ENCODE measurements around the gene IL17RD. TPM values are rescaled to one million over a fixed set of nuclear protein-coding genes. Genes with fewer than 3 reads are reported as not detected.

Gene IL17RD
- total and polyA plus RNA-seq, 2 experiments from 2014 or later = 10.7 to 104 TPM

GRCh38 chr3:57169872-57170623 is 4.9 kb upstream of the IL17RD start:
- H3K27me3 ChIP-seq (ENCODE audit: insufficient read depth) = no peaks in the 10 kb centered on the region
- H3K4me3 Mint-ChIP-seq = peak overlapping the region; percentile 57
- TF ChIP-seq CTCF (conservative IDR thresholded peaks at IDR 0.05; ENCODE audit: low read depth in 2 of 2) = peak; percentile 85 to 89
- TF ChIP-seq REST (IDR thresholded peaks at IDR 0.05; ENCODE audit: unreplicated experiment) = no peak
- no peak for TF ChIP-seq NANOG (IDR thresholded peaks at IDR 0.05; ENCODE audit: borderline replicate concordance)
- no peak for TF ChIP-seq ETS1 (IDR thresholded peaks at IDR 0.05)
- TF ChIP-seq ZNF114 (CRISPR knock-in tag; IDR thresholded peaks at IDR 0.05) = no peak
- TF ChIP-seq EZH2phosphoT487 (IDR thresholded peaks at IDR 0.05; ENCODE audit: unreplicated experiment) = no peak

GRCh38 chr3:57169108-57169507 is 4.0 kb upstream of the IL17RD start:
- peaks cover 7% of the 10 kb centered on the region for H3K79me2 ChIP-seq (replicated peaks; ENCODE audit: insufficient read depth)
- Mint-ChIP-seq H3K9me3 (no peaks in the 10 kb centered on the region), H3K36me3 (ENCODE audit: low read depth) (no peaks in the 10 kb centered on the region; the same call in 2 of the 3 replicates), H3K4me3 (no peak overlapping the region; the same call in 2 of the 3 replicates), H3K27ac (no peak overlapping the region), H3K4me1 (peaks cover 47% of the 10 kb centered on the region), H3K27me3 (ENCODE audit: insufficient read depth, low read depth, poor library complexity) (peaks cover 26% of the 10 kb centered on the region)
- no peak overlapping the region for H3K4me3 ChIP-seq
- H3K27ac ChIP-seq (ENCODE audit: low read depth) = no peak overlapping the region
- peaks cover 4% of the 10 kb centered on the region; the same call in 1 of the 2 replicates for H3F3A ChIP-seq (replicated peaks; ENCODE audit: low read depth)
- H4K20me1 ChIP-seq (replicated peaks; ENCODE audit: insufficient read depth) = no peaks in the 10 kb centered on the region
- no peaks in the 10 kb centered on the region; the same call in 1 of the 2 replicates for H3K36me3 ChIP-seq (ENCODE audit: insufficient read depth)
- H2AFZ ChIP-seq = no peak overlapping the region
- DNase-seq (ENCODE audit: low spot score) (no peak), ATAC-seq (no peak)
- peaks cover 5% of the 10 kb centered on the region; the same call in 1 of the 2 replicates for H3K27me3 ChIP-seq (ENCODE audit: insufficient read depth)
- H3K9me2 ChIP-seq (ENCODE audit: insufficient read depth) = no peaks in the 10 kb centered on the region
- H3K4me1 ChIP-seq (ENCODE audit: insufficient read depth) = peaks cover 20% of the 10 kb centered on the region
- H3K4me2 ChIP-seq = no peak overlapping the region
- no peak for TF ChIP-seq POLR2AphosphoS5 (IDR thresholded peaks at IDR 0.05; ENCODE audit: low read depth)
- TF ChIP-seq STAT1 (IDR thresholded peaks at IDR 0.05; ENCODE audit: unreplicated experiment) = no peak
- no peak for TF ChIP-seq NANOG (IDR thresholded peaks at IDR 0.05; ENCODE audit: borderline replicate concordance)
- TF ChIP-seq EZH2phosphoT487 (IDR thresholded peaks at IDR 0.05; ENCODE audit: unreplicated experiment) = no peak
- no peak for TF ChIP-seq ZNF331 (CRISPR knock-in tag; IDR thresholded peaks at IDR 0.05; ENCODE audit: low read depth)

More at GRCh38 chr3:57169872-57170623, 4.9 kb upstream of the IL17RD start:
- Histone ChIP-seq H2AFZ (peak overlapping the region; percentile 84; the same call in 1 of the 2 replicates), H3K79me2 (replicated peaks; ENCODE audit: insufficient read depth) (no peaks in the 10 kb centered on the region), H3K27ac (ENCODE audit: low read depth) (no peak overlapping the region), H3K36me3 (ENCODE audit: insufficient read depth) (no peaks in the 10 kb centered on the region; the same call in 1 of the 2 replicates), H3K4me3 (peak overlapping the region; percentile 54), H3F3A (replicated peaks; ENCODE audit: low read depth) (peaks cover 4% of the 10 kb centered on the region; the same call in 1 of the 2 replicates), H3K4me1 (ENCODE audit: insufficient read depth) (peaks cover 20% of the 10 kb centered on the region), H3K9me2 (ENCODE audit: insufficient read depth) (no peaks in the 10 kb centered on the region), H3K4me2 (peak overlapping the region; percentile 73), H4K20me1 (replicated peaks; ENCODE audit: insufficient read depth) (no peaks in the 10 kb centered on the region)
- Mint-ChIP-seq H3K36me3 (ENCODE audit: low read depth) (no peaks in the 10 kb centered on the region; the same call in 2 of the 3 replicates), H3K9me3 (no peaks in the 10 kb centered on the region), H3K27ac (no peak overlapping the region), H3K4me1 (peaks cover 47% of the 10 kb centered on the region), H3K27me3 (ENCODE audit: insufficient read depth, low read depth, poor library complexity) (peaks cover 22% of the 10 kb centered on the region)
- ATAC-seq = peak; percentile 88
- peak; percentile 92 for DNase-seq (ENCODE audit: low spot score)
